Prostate gland (tissue), 2 donors: ENCODE measurements around the gene TACC2. TPM values are rescaled to one million over a fixed set of nuclear protein-coding genes. Genes with fewer than 3 reads are reported as not detected.
A peak's percentile ranks its signal among the peaks of the same experiment; 100 is the strongest.
"Not testable (repeated sequence)": the region's sequence is repeated elsewhere in the genome, so short reads cannot be mapped to it uniquely, and the experiment has no call there.

Source experiments
- DNase-seq: peaks from one replicate; pipeline ENCODE4 v3.0.0-alpha.2; 2019; ENCODE audit warnings: low spot score
- H3K27ac ChIP-seq, 2 donors: fragments of 200-600 bp; sonication (generic); 2 replicates each; pipeline ENCODE4 v1.5.1; 2017 to 2019
- H3K27me3 ChIP-seq: fragments of 200-600 bp; sonication (generic); replicated peaks from 2 replicates; pipeline ENCODE4 v1.5.1; 2019; ENCODE audit not compliant: insufficient read depth
- H3K36me3 ChIP-seq, 2 donors: fragments of 200-600 bp; sonication (generic); 1 replicate in 1 of 2; 2 replicates in 1 of 2; pipeline versions ENCODE4 v1.5.1 to v1.8.1; 2017 to 2019
- H3K4me1 ChIP-seq: fragments of 200-600 bp; sonication (generic); replicated peaks from 2 replicates; pipeline ENCODE4 v1.5.1; 2019
- H3K4me3 ChIP-seq, 2 donors: fragments of 200-600 bp; sonication (generic); 2 replicates each; pipeline ENCODE4 v1.5.1; 2017 to 2019
- H3K9me3 ChIP-seq: fragments of 200-600 bp; sonication (generic); 2 replicates; pipeline ENCODE4 v1.5.1; 2017
- POLR2A ChIP-seq: fragments of 450-650 bp; IDR thresholded peaks from one replicate; pipeline ENCODE4 v1.6.1; 2016; ENCODE audit warnings: antibody characterized with exemption, mild to moderate bottlenecking
- POLR2AphosphoS5 ChIP-seq: sonication (generic); formaldehyde crosslinking; IDR thresholded peaks from one replicate; pipeline ENCODE4 v1.6.1; 2017; ENCODE audit warnings: antibody characterized with exemption
- WGBS: methylation state at CpG from one replicate; pipeline ENCODE4 v1.1.5; 2018; 5-methylcytosine and 5-hydroxymethylcytosine counted together
- intact Hi-C: fragments of 100-400 bp; cut with DNase I; formaldehyde crosslinking; loops from one replicate; pipeline ENCODE4 v1.14.2; 2022
- total RNA-seq, 2 donors: library from RNA; depleted of rRNA; stranded (reverse); fragments of >200 nt; gene quantifications; one replicate each; pipeline ENCODE4 v1.1.0, GENCODE V29; 2016
- TF ChIP-seq, protein P1 (sequence below), 4 experiments: fragments of 200-600 bp in 2 of 4; fragments of 450-650 bp in 2 of 4; sonication (generic) in 2 of 4; IDR thresholded peaks; 1 replicate in 3 of 4; 2 replicates in 1 of 4; pipeline ENCODE4 v1.5.1; 2016 to 2019; ENCODE audit warnings: antibody characterized with exemption in 4 of 4, mild to moderate bottlenecking in 2 of 4, moderate library complexity in 2 of 4

The TACC2 gene
- total RNA-seq, 2 donors from 2014 or later: 101 to 140 TPM

DNA sequence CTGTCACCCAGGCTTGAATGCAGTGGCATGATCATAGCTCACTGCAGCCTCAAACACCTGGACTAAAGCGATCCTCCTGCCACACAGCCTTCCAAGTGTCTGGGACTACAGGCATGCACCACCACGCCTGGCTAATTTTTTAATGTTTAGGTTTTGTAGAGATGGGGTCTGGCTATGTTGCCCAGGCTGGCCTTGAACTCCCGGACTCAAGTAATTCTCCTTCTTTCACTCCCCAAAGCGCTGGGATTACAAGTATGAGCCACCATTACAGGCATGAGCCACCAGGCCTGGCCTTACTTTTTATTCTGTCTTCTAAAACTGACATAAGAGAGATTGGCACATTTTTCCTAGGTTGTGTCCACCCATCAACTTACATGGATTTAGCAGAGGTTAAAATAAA lies 33.3 kb downstream of the TACC2 start:
- Histone ChIP-seq H3K9me3 (no peaks in the 10 kb centered on the region), H3K4me1 (peaks cover 9% of the 10 kb centered on the region), H3K27me3 (no peaks in the 10 kb centered on the region), H3K27ac (peak overlapping the region; percentile 93 to 94), H3K4me3 (peak overlapping the region in 1 of 2 donors; percentile 37), H3K36me3 (no peaks in the 10 kb centered on the region)
- TF ChIP-seq POLR2AphosphoS5 (no peak), POLR2A (no peak)
- TF ChIP-seq, protein P1, sequence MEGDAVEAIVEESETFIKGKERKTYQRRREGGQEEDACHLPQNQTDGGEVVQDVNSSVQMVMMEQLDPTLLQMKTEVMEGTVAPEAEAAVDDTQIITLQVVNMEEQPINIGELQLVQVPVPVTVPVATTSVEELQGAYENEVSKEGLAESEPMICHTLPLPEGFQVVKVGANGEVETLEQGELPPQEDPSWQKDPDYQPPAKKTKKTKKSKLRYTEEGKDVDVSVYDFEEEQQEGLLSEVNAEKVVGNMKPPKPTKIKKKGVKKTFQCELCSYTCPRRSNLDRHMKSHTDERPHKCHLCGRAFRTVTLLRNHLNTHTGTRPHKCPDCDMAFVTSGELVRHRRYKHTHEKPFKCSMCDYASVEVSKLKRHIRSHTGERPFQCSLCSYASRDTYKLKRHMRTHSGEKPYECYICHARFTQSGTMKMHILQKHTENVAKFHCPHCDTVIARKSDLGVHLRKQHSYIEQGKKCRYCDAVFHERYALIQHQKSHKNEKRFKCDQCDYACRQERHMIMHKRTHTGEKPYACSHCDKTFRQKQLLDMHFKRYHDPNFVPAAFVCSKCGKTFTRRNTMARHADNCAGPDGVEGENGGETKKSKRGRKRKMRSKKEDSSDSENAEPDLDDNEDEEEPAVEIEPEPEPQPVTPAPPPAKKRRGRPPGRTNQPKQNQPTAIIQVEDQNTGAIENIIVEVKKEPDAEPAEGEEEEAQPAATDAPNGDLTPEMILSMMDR (IDR thresholded peaks at IDR 0.05): no peak
- 78% methylated on average over 4 of the region's 4 CpGs for whole genome bisulfite sequencing
- intact Hi-C loops: no loop called here
- DNase-seq: no peak

DNA sequence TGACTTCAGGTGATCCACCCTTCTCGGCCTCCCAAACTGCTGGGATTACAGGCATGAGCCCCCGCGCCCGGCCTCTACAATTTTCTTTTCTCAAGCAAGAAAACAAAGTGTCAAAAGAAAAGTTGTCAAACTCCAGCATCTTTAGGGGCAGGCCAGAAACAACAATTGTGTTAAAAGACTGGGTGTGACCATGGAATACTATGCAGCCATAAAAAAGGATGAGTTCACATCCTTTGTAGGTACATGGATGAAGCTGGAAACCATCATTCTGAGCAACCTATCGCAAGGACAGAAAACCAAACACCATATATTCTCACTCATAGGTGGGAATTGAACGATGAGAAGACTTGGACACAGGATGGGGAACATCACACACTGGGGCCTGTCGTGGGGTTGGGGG lies 34.3 kb downstream of the TACC2 start:
- DNase-seq, H3K36me3 ChIP-seq, H3K27me3 ChIP-seq, H3K9me3 ChIP-seq, H3K4me3 ChIP-seq, intact Hi-C loops, H3K4me1 ChIP-seq: not testable (repeated sequence)
- peak overlapping the region; percentile 93 to 94 for H3K27ac ChIP-seq
- 97% methylated on average over 7 of the region's 7 CpGs for WGBS

DNA sequence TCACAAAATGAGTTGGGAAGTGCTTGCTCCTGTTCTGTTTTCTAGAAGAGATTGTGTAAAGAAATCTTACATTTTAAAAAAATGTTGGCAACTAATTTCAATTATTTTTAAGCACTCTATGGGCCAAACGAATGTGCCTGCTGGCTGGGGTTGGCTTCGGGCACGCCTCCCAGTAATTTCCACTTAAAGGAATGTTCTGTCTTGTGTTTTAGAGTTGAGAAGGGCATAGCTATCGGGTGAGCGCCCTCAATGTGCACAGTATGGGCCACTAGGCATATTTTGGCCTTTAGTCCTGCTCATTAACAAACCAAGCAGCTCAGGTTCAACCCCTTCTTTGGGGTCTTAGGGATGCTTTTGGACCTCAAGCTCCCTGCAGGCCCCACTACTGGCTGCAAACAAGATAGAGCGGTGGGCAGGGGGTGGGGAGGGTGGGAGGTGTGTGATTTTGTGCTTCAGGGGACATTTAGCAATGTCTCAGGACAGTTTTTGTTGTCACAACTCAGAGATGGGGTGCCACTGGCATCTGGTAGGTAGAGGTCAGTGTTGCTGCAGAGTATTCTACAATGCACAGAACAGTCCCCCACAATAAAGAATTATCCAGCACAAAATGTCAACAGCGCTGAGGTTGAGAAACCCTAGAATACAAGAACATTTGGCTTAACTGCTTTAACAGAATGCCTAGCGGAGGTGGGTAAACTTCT lies 40.7 kb downstream of the TACC2 start:
- intact Hi-C loops: no loop called here
- H3K4me1 ChIP-seq: no peaks in the 10 kb centered on the region
- 53% methylated on average over 8 of the region's 8 CpGs for WGBS
- H3K27me3 ChIP-seq: no peaks in the 10 kb centered on the region
- no peaks in the 10 kb centered on the region for H3K36me3 ChIP-seq
- H3K27ac ChIP-seq: peak overlapping the region; percentile 66 to 76
- H3K9me3 ChIP-seq: no peaks in the 10 kb centered on the region
- no peak overlapping the region for H3K4me3 ChIP-seq
- TF ChIP-seq, protein P1 (IDR thresholded peaks at IDR 0.05): peak in 1 of 4 experiments; percentile 41
- no peak for TF ChIP-seq POLR2AphosphoS5
- peak; percentile 29 for DNase-seq

DNA sequence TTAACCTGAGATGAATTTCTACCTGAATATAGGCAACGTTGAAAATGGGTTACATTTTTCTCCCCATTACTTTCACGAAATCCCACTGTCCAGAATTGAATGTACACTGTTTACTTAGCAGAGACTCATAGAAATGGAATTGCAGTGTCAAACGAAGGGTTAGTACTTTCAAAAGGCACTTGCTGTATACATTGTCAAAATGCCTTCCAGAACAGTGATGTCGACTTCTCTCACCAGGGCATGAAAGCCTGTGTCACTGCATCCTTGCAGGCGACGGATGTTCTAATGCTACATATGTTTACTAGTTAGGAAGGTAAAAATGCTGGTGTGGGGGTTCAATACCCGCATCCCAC lies 41.2 kb downstream of the TACC2 start:
- intact Hi-C loops: no loop called here
- TF ChIP-seq, protein P1 (IDR thresholded peaks at IDR 0.05): no peak
- TF ChIP-seq POLR2AphosphoS5: no peak
- no peak for TF ChIP-seq POLR2A
- Histone ChIP-seq H3K4me1 (no peaks in the 10 kb centered on the region), H3K4me3 (no peak overlapping the region), H3K9me3 (no peaks in the 10 kb centered on the region), H3K36me3 (no peaks in the 10 kb centered on the region), H3K27me3 (no peaks in the 10 kb centered on the region), H3K27ac (peak overlapping the region; percentile 66 to 76)
- 79% methylated on average over 7 of the region's 7 CpGs for WGBS
- DNase-seq: no peak

DNA sequence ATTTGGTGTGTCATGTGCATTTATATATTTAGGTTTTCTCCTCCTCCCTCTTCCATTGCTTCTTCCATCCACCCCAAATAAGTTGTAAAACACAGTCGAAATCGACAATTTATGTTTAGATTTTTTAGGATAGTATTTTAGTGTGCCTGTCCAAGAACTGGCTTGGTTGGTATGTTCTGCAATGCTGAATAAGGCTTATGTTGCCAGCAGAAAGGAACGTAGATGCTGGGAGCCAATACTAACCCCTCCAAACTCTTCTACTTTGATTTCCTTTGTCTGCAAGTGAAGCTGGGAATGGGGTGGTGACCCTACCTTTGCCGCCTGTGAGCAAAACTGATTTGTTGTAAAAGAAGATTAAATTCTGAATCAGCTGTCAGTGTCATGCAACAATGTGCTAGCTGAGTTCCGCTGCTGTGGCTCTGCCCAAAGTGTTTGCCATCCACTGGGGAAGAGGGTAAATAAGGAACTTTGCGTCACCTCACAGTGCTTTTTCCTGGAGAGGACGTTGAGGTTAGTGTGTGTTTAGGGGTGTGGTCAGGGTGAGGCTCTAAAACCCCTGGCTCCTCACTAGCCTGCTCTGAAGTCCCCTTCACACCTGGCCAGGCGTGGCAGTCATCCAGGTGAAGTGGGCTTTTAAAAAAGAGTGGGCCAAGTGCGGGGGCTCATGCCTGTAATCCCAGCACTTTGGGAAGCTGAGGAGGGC lies 44.4 kb downstream of the TACC2 start:
- Histone ChIP-seq H3K9me3 (no peaks in the 10 kb centered on the region), H3K36me3 (no peaks in the 10 kb centered on the region), H3K27ac (peak overlapping the region; percentile 64 to 73), H3K27me3 (no peaks in the 10 kb centered on the region), H3K4me3 (no peak overlapping the region), H3K4me1 (no peaks in the 10 kb centered on the region)
- intact Hi-C loops: no loop called here
- 56% methylated on average over 9 of the region's 9 CpGs for WGBS
- peak; percentile 70 for DNase-seq
- peak; percentile 87 for TF ChIP-seq POLR2AphosphoS5
- peak; percentile 9 for TF ChIP-seq POLR2A
- TF ChIP-seq, protein P1 (IDR thresholded peaks at IDR 0.05): no peak
